GM12878 (cell line): ENCODE results near the gene TRPM3. TPM values are rescaled to one million over a fixed set of nuclear protein-coding genes. Genes with fewer than 3 reads are reported as not detected.

Experiments
- ATAC-seq: fragments of 200-7000 bp; cut with Tn5 transposase; 3 replicates; pipeline ENCODE4 v1.9.1; 2020; ENCODE audit warnings: mild to moderate bottlenecking, moderate library complexity
- BruUV-seq: library from RNA; stranded (reverse); fragments of 400-500 nt; replicated peaks from 2 replicates; lab custom pipeline; 2021; lab: Mats Ljungman, UMichigan
- CTCF ChIA-PET: fragments of 300-600 bp; sonication (Branson Sonifier 250); formaldehyde crosslinking; extraction: SDS; loops from one replicate; lab custom pipeline; 2021; ENCODE audit warnings: inconsistent platforms; lab: Yijun Ruan, JAX
- POLR2A ChIA-PET: fragments of 350-600 bp; formaldehyde crosslinking; extraction: SDS; loops from one replicate; lab custom pipeline; 2021; ENCODE audit warnings: inconsistent platforms; lab: Charles Lee
- RAD21 ChIA-PET: fragments of 300-600 bp; sonication (Branson Sonifier 250); formaldehyde crosslinking; loops from one replicate; lab custom pipeline; 2023; ENCODE audit warnings: antibody characterized with exemption; ENCODE audit not compliant: unreplicated experiment; lab: Charles Lee
- SMC1A ChIA-PET: fragments of 300-600 bp; sonication (Branson Sonifier 250); formaldehyde crosslinking; loops from one replicate; lab custom pipeline; 2023; ENCODE audit not compliant: unreplicated experiment, uncharacterized antibody; lab: Charles Lee
- DNase-seq: peaks from one replicate; pipeline ENCODE4 v3.0.0-alpha.2; 2011; ENCODE audit warnings: low read depth, low spot score
- FAIRE-seq: peaks from 3 replicates; lab custom pipeline; 2011; peaks lifted over from hg19 to GRCh38; lab: Jason Lieb, UNC
- H2AFZ ChIP-seq: 2 replicates; pipeline ENCODE4 v1.6.0; 2011; ENCODE audit warnings: low read depth, low read length, control low read depth; ENCODE audit not compliant: control insufficient read depth
- H3K27ac ChIP-seq: 2 replicates; pipeline ENCODE4 v1.5.1; 2011; ENCODE audit warnings: control low read depth; ENCODE audit not compliant: control insufficient read depth, insufficient read depth
- H3K27me3 ChIP-seq, 2 experiments: replicated peaks in 1 of 2; 2 replicates each; pipeline versions ENCODE4 v1.6.0 to v1.6.1; 2011; ENCODE audit warnings: low read length in 1 of 2; ENCODE audit not compliant: control insufficient read depth in 2 of 2, insufficient read depth in 2 of 2
- H3K36me3 ChIP-seq, 2 experiments: 2 replicates each; pipeline ENCODE4 v1.5.1; 2011; ENCODE audit warnings: low read length in 1 of 2; ENCODE audit not compliant: control insufficient read depth in 2 of 2, insufficient read depth in 2 of 2
- H3K4me1 ChIP-seq: 2 replicates; pipeline ENCODE4 v1.6.1; 2011; ENCODE audit warnings: mild to moderate bottlenecking, low read length, moderate library complexity, mixed read lengths; ENCODE audit not compliant: control insufficient read depth, insufficient read depth
- H3K4me2 ChIP-seq: 2 replicates; pipeline ENCODE4 v1.6.0; 2011; ENCODE audit warnings: control low read depth; ENCODE audit not compliant: control insufficient read depth, insufficient read depth
- H3K4me3 ChIP-seq: fragments of 200-600 bp; sonication (generic); 2 replicates; pipeline ENCODE4 v1.5.1; 2016
- H3K79me2 ChIP-seq: 2 replicates; pipeline ENCODE4 v1.6.0; 2011; ENCODE audit warnings: low read length; ENCODE audit not compliant: control insufficient read depth, insufficient read depth
- H3K9ac ChIP-seq: 2 replicates; pipeline ENCODE4 v1.8.0; 2011; ENCODE audit warnings: low read length, control low read depth, mixed read lengths; ENCODE audit not compliant: control insufficient read depth, insufficient read depth
- H3K9me3 ChIP-seq: replicated peaks from 3 replicates; pipeline ENCODE4 v1.5.1; 2011; ENCODE audit warnings: mild to moderate bottlenecking, low read length; ENCODE audit not compliant: control insufficient read depth, insufficient read depth
- H4K20me1 ChIP-seq: 2 replicates; pipeline ENCODE4 v1.6.0; 2011; ENCODE audit not compliant: control insufficient read depth, insufficient read depth
- ATF3 ChIP-seq: IDR thresholded peaks from 2 replicates; pipeline ENCODE4 v1.6.1; 2011; ENCODE audit warnings: low read depth, mild to moderate bottlenecking, low read length, moderate library complexity, borderline replicate concordance; ENCODE audit errors: extremely low read depth
- CHD2 ChIP-seq: IDR thresholded peaks from 2 replicates; pipeline ENCODE4 v1.6.1; 2011; ENCODE audit warnings: low read depth, low read length, improper control_type of control experiment, borderline replicate concordance
- GATAD2B ChIP-seq: fragments of 450-650 bp; conservative IDR thresholded peaks from 2 replicates; pipeline ENCODE4 v1.6.1; 2017; ENCODE audit warnings: low read depth, mild to moderate bottlenecking, moderate library complexity
- MEF2A ChIP-seq: IDR thresholded peaks from 2 replicates; pipeline ENCODE4 v1.6.1; 2011; ENCODE audit warnings: low read depth, mild to moderate bottlenecking, low read length, moderate library complexity; ENCODE audit not compliant: insufficient read depth
- MTA3 ChIP-seq: IDR thresholded peaks from 2 replicates; pipeline ENCODE4 v1.6.1; 2012; ENCODE audit warnings: low read length, inconsistent platforms, borderline replicate concordance
- PBX3 ChIP-seq: IDR thresholded peaks from 2 replicates; pipeline ENCODE4 v1.6.1; 2011; ENCODE audit warnings: mild to moderate bottlenecking, low read depth, low read length, moderate library complexity; ENCODE audit not compliant: insufficient replicate concordance
- RELB ChIP-seq: fragments of 450-650 bp; IDR thresholded peaks from 2 replicates; pipeline ENCODE4 v1.6.1; 2017; ENCODE audit warnings: low read depth, mild to moderate bottlenecking, moderate library complexity
- WGBS: methylation state at CpG from one replicate; pipeline ENCODE4 v1.1.6; 2016; ENCODE audit warnings: low lambda C conversion rate; ENCODE audit not compliant: insufficient replicate concordance, insufficient coverage; ENCODE audit errors: missing lambda C conversion rate; 5-methylcytosine and 5-hydroxymethylcytosine counted together
- in situ Hi-C: fragments of 300-500 bp; cut with MboI; formaldehyde crosslinking; loops from 9 replicates; pipeline ENCODE4 v1.14.3; 2018; ENCODE audit warnings: mixed read lengths
- intact Hi-C: fragments of 100-400 bp; cut with micrococcal nuclease; formaldehyde crosslinking; loops from one replicate; pipeline ENCODE4 v1.14.2; 2022; ENCODE audit not compliant: unreplicated experiment
- polyA plus RNA-seq, 11 experiments: library from polyadenylated mRNA; depleted of rRNA in 4 of 11; unstranded in 6 of 11; stranded (reverse) in 5 of 11; fragments of >200 nt; fragmentation: Nextera tagmentation in 4 of 11; fragmentation: Illumina TruSeq in 1 of 11; extraction: Ambion mirVana in 4 of 11; extraction: Trizol in 1 of 11; gene quantifications; 1 replicate in 1 of 11; 2 replicates in 10 of 11; pipeline versions ENCODE4 v1.2.1 to v1.2.3, GENCODE V29; 2011 to 2016; ENCODE audit warnings: inconsistent platforms in 2 of 11, missing spikeins in 2 of 11, low read depth in 1 of 11
- total RNA-seq, 4 experiments: library from RNA; depleted of rRNA in 3 of 4; stranded (reverse); fragments of >200 nt in 3 of 4; fragmentation: Illumina TruSeq in 1 of 4; extraction: Trizol in 1 of 4; gene quantifications; 2 replicates each; pipeline versions ENCODE4 v1.2.1 to v1.2.3, GENCODE V29; 2013 to 2021

TRPM3 gene
- total and polyA plus RNA-seq, 10 of the 15 experiments (the other 5 are each of a cell fraction or from before 2014, with no cell fraction given) = not detected

- TF ChIP-seq MEF2A = no peak
Observed at GRCh38 chr9:70490478-70490877, 630.9 kb downstream of the TRPM3 start (continued).

- no peak overlapping the region for H2AFZ ChIP-seq
- no peak for DNase-seq
- no peak overlapping the region for H3K4me2 ChIP-seq
- no peak for ATAC-seq
- no peaks in the 10 kb centered on the region for H3K4me1 ChIP-seq
- no TSS peak for BruUV-seq
- H4K20me1 ChIP-seq = no peaks in the 10 kb centered on the region
- SMC1A ChIA-PET = interaction anchor here (0.7 to 1.7 kb wide), 5 partner anchors 26 to 155 kb away, joined by 3 to 5 read pairs (median 3); no protein-coding TSS in a partner anchor
- no peaks in the 10 kb centered on the region for H3K79me2 ChIP-seq
- TF ChIP-seq MTA3 (no peak), GATAD2B (no peak), PBX3 (no peak), CHD2 (no peak), RELB (no peak), ATF3 (no peak)
- TF ChIP-seq, all 136 proteins: peak for 0
- Histone ChIP-seq H3K27me3 (peaks cover 0 to 6% of the 10 kb centered on the region in 2 experiments; a peak in 2 of 4 replicates), H3K9me3 (no peaks in the 10 kb centered on the region), H3K27ac (no peak overlapping the region), H3K4me3 (no peak overlapping the region), H3K9ac (no peak overlapping the region), H3K36me3 (no peaks in the 10 kb centered on the region)
- POLR2A ChIA-PET = no interaction called here
- in situ Hi-C loops = loop anchor here (5.0 kb wide), 1 partner anchor 141 kb away; no protein-coding TSS in a partner anchor
- RAD21 ChIA-PET = no interaction called here
- FAIRE-seq = no peak
- intact Hi-C loops = loop anchor here (10.0 kb wide), 1 partner anchor 64 kb away; no protein-coding TSS in a partner anchor
- CTCF ChIA-PET = interaction anchor here (0.6 to 1.8 kb wide), 3 partner anchors 16 to 114 kb away, joined by 3 to 6 read pairs (median 4); no protein-coding TSS in a partner anchor
- 10% methylated on average over 3 of the region's 3 CpGs for WGBS
Observed at GRCh38 chr9:70488793-70489105, 632.7 kb downstream of the TRPM3 start.
